ENCODE measurements around the gene OR2G6.

Gene OR2G6

DNA sequence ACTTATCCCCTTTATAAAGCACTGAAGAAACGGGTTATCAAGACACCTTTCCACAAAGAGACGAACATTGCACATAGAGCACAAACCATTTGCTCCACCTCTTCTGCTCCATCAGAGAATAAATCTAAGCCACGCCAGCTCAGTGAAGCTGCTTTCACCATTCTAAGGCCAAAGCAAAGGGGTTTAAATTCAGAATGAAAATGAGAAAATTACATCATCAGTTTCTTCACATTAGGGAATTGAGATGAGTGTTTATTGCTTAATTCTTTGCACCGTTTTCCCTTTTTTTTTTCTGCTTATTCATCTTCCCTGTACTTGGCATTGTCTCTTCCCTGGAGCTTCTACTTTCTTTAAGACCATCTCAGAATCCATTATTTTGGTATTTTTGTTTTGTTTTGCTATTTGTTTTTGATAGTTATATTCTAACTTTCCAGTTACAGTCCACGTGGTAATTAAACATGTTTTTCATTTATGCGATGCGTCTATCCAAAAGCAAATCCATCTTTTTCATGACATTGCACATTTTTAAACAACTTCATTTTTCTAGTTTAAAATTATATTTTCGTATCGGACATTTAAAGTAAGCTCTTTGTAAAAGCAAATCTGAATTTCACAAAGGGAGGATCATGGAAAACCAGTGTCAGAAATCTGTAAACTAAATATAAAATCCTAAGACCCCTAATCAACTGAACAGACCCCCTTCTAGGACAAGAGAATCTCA, 68.5 kb downstream of the OR2G6 start:
- DNase-seq: no peak

Measured in AML-193 (cell line).